Activated T-cell treated with anti-CD3 and anti-CD28 coated beads, Interleukin-2, amount 50 U/mL, for 4 hours (primary cell): ENCODE results near the gene ZG16B. TPM values are rescaled to one million over a fixed set of nuclear protein-coding genes. Genes with fewer than 3 reads are reported as not detected.

Experiments used
- ATAC-seq, 2 donors: fragments of 200-7000 bp; cut with Tn5 transposase; one replicate each; pipeline ENCODE4 v1.10.0; 2021
- DNase-seq: peaks from one replicate; pipeline ENCODE4 v3.0.0-alpha.2; 2020
- H3K27me3 Mint-ChIP-seq: one replicate; pipeline ENCODE4 v1.8.0; 2021; ENCODE audit warnings: low read depth, mixed read lengths
- H3K36me3 Mint-ChIP-seq: one replicate; pipeline ENCODE4 v1.8.0; 2022; ENCODE audit warnings: mixed read lengths; ENCODE audit not compliant: insufficient read depth
- H3K4me1 Mint-ChIP-seq: one replicate; pipeline ENCODE4 v1.8.0; 2021; ENCODE audit warnings: low read depth, mixed read lengths
- H3K4me3 Mint-ChIP-seq: one replicate; pipeline ENCODE4 v1.8.0; 2021; ENCODE audit warnings: mild to moderate bottlenecking, moderate library complexity, mixed read lengths
- H3K9me3 Mint-ChIP-seq: one replicate; pipeline ENCODE4 v1.8.0; 2021; ENCODE audit warnings: mixed read lengths
- total RNA-seq, 3 donors: library from RNA; stranded (reverse); gene quantifications; one replicate each; pipeline ENCODE4 v1.2.1, GENCODE V29; 2021

Gene ZG16B
- total RNA-seq, 3 donors from 2014 or later = 0.33 TPM; not detected in 2

- Mint-ChIP-seq H3K4me1 (peaks cover under 1% of the 10 kb centered on the region), H3K9me3 (no peaks in the 10 kb centered on the region), H3K27me3 (no peaks in the 10 kb centered on the region), H3K36me3 (no peaks in the 10 kb centered on the region), H3K4me3 (no peak overlapping the region)
- no peak for DNase-seq
- no peak for ATAC-seq
Observed at GRCh38 chr16:2874032-2874911, 44.2 kb downstream of the ZG16B start.

DNA sequence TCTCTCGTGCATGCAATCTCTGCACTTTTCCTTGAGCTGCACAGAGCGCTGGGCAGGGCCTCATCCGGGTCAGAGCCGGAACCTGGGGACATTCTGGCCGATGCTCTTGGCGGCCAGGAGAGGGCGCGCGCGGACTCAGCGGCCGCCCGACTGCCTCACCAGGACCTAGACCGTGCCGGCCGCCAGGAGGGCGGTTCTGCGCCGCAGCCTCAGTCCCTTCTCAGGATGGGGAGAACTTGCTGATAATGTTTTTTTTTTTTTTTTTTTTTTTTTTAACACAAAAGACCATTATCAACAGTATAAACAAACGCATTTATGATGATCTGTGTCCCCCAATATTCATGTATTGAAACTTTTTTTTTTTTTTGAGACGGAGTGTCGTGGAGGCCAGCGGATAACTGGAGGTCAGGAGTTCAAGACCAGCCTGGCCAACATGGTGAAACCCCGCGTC is 44.8 kb downstream of the ZG16B start:
- Mint-ChIP-seq H3K4me3 (no peak overlapping the region), H3K27me3 (no peaks in the 10 kb centered on the region), H3K9me3 (no peaks in the 10 kb centered on the region), H3K4me1 (no peaks in the 10 kb centered on the region), H3K36me3 (no peaks in the 10 kb centered on the region)
- ATAC-seq = peak; percentile 100
- peak; percentile 54 for DNase-seq

- no peak for ATAC-seq
Observed at GRCh38 chr16:2879854-2880508, 49.9 kb downstream of the ZG16B start.

More at GRCh38 chr16:2879854-2880508, 49.9 kb downstream of the ZG16B start:
- Mint-ChIP-seq H3K36me3 (no peaks in the 10 kb centered on the region), H3K27me3 (no peaks in the 10 kb centered on the region), H3K4me1 (peaks cover 12% of the 10 kb centered on the region), H3K4me3 (no peak overlapping the region), H3K9me3 (no peaks in the 10 kb centered on the region)
- no peak for DNase-seq

Other genes starting within 250 kb of the ZG16B start
- gene KCTD5, start 147.8 kb upstream of the ZG16B start, total RNA-seq = 10 to 100 TPM; 38.7 to 56.1 (median 42.0) TPM
- 1 to 10 TPM in 1 of 3 donors, under 1 TPM in 2; 0.76 to 1.2 (median 0.84) TPM for gene PRSS27, start 110.1 kb upstream of the ZG16B start, total RNA-seq
- gene SRRM2, start 77.7 kb upstream of the ZG16B start, total RNA-seq = 100 to 1,000 TPM; 537 to 551 (median 548) TPM
- 100 to 1,000 TPM; 223 to 320 (median 298) TPM for gene ELOB, start 53.0 kb upstream of the ZG16B start, total RNA-seq
- under 1 TPM in 2 of 3 donors, not detected in 1; 0.13 to 0.32 TPM for gene PRSS33, start 42.7 kb upstream of the ZG16B start, total RNA-seq
- gene PRSS41, start 31.8 kb upstream of the ZG16B start, total RNA-seq = not detected
- 10 to 100 TPM in 2 of 3 donors, 1 to 10 TPM in 1; 8.9 to 16.1 (median 13.2) TPM for gene PRSS21, start 13.1 kb upstream of the ZG16B start, total RNA-seq
- gene PRSS22, start 27.9 kb downstream of the ZG16B start, total RNA-seq = under 1 TPM in 1 of 3 donors, not detected in 2; 0.37 TPM
- 10 to 100 TPM; 25.7 to 28.7 (median 28.5) TPM for gene FLYWCH2, start 52.9 kb downstream of the ZG16B start, total RNA-seq
- gene FLYWCH1, start 81.6 kb downstream of the ZG16B start, total RNA-seq = 10 to 100 TPM; 39.8 to 47.9 (median 46.8) TPM
- under 1 TPM in 2 of 3 donors, not detected in 1; 0.11 TPM for gene KREMEN2, start 134.0 kb downstream of the ZG16B start, total RNA-seq
- 10 to 100 TPM; 17.4 to 24.9 (median 22.6) TPM for gene PAQR4, start 139.0 kb downstream of the ZG16B start, total RNA-seq
- 10 to 100 TPM; 53.1 to 79.1 (median 66.0) TPM for gene PKMYT1, start 150.1 kb downstream of the ZG16B start, total RNA-seq
- gene CLDN9, start 182.6 kb downstream of the ZG16B start, total RNA-seq = not detected
- gene CLDN6, start 187.9 kb downstream of the ZG16B start, total RNA-seq = under 1 TPM; 0.18 to 0.30 (median 0.22) TPM
- 1 to 10 TPM; 4.2 to 6.9 (median 5.1) TPM for gene TNFRSF12A, start 190.1 kb downstream of the ZG16B start, total RNA-seq
- gene HCFC1R1, start 193.6 kb downstream of the ZG16B start, total RNA-seq = 10 to 100 TPM; 32.7 to 36.9 (median 33.9) TPM
- gene THOC6, start 193.7 kb downstream of the ZG16B start, total RNA-seq = 10 to 100 TPM; 70.4 to 86.3 (median 71.7) TPM
- under 1 TPM in 1 of 3 donors, not detected in 2; 0.05 TPM for gene BICDL2, start 206.6 kb downstream of the ZG16B start, total RNA-seq
- gene MMP25, start 216.3 kb downstream of the ZG16B start, total RNA-seq = under 1 TPM; 0.46 to 0.84 (median 0.66) TPM
- gene IL32, start 235.3 kb downstream of the ZG16B start, total RNA-seq = 100 to 1,000 TPM; 585 to 715 (median 696) TPM